Esophagus mucosa (tissue), 1 donor: ENCODE data around the gene CMSS1. TPM values are rescaled to one million over a fixed set of nuclear protein-coding genes. Genes with fewer than 3 reads are reported as not detected.
A peak's percentile ranks its signal among the peaks of the same experiment; 100 is the strongest.
"Not testable (repeated sequence)": the region's sequence is repeated elsewhere in the genome, so short reads cannot be mapped to it uniquely, and the experiment has no call there.

Source experiments
- ATAC-seq: fragments of 200-7000 bp; cut with Tn5 transposase; one replicate; pipeline ENCODE4 v1.9.1; 2020
- total RNA-seq: library from RNA; stranded (reverse); gene quantifications from one replicate; pipeline ENCODE4 v1.2.4, GENCODE V29; 2023
- donor health status: DM: yes; HTN: yes; CAD: no.

The CMSS1 gene
- total RNA-seq, 1 donor from 2014 or later = 24.5 TPM

DNA sequence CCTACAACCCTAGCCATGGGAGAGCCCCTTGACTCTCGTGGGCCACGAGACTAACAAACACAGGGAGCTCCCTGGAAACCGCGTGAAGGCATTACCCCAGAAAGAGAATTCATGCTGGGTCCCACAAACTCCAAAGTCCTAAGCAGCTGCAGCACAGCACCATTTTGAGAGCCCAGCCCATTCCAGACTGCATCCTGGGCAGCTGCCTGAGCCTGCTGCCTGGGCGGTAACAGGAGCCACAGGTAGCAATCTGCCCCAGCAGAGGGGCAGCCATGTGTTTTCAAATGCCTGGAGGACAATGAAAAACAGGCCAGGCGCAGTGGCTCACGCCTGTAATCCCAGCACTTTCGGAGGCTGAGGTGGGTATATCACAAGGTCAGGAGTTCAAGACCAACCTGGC lies 380.2 kb downstream of the CMSS1 start:
- no peak for ATAC-seq

DNA sequence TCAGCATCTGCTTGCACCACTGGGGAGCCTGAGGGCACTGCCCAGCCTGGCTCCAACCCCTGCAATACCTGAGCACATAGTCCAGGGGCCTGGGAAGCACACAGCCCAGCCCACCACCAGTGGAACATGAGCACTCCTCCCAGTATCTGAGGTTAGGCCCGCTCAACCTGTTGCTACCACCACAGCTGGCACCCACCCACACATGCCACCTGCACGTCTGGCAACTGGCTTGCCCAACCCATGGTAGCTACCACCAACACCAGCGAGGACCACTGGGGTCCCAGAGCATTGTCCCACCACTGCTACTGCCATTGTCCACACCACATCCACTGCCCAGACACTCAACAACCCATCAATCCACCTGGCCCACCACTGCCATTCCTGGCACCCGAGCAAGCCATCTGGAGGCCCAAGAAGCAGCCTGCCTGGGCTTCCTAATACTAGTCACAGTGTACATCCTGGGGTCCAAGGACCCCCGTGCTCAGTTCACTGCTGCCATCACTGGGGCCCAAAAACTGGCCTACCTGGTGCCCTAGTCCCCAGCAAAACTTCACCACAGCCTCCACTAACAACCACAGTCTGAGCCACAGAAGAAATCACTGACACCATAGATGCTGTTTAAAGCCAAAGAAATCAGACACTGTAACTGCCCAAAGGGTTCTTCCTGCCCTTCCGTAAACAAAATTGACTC lies 381.1 kb downstream of the CMSS1 start:
- ATAC-seq = no peak

DNA sequence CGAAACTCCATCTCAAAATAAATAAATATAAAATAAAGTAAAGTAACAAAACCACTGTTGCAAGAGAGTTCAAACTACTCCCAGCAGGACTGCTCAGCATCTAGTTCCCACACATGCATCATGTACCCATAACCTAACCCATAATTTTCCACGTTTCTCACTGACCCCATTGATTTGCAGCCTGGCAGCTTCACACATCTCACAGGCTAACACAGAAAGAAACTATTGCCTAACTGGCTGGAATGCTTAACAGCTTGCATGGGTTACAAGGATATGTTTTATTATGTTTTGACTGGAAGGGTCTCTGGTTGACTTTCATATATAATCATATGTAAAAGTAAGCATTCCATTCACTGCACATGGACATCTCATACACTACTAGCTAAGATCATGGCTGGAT lies 387.5 kb downstream of the CMSS1 start:
- no peak for ATAC-seq

GRCh38 chr3:100206687-100207086 lies 389.0 kb downstream of the CMSS1 start:
- no peak for ATAC-seq

DNA sequence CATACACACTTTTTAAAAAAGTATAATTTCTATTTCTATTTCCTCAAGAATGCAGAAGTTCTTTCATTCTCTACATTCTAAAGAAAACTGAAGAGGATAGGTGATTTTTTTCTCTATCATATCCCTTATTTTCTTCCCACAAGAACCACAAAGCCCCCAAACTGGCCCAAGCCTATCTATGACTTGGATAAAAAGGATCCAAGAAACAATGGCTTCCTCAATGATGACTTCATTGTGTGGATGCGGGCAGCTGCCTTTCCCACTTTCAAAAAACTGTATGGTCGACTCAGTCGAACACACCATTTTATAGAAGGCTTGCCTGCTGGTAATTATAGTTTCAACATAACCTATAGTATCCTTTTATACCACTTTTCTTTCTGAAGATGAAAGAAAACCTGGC lies 390.2 kb downstream of the CMSS1 start:
- ATAC-seq = no peak

- ATAC-seq = no peak
These were observed 391.5 kb downstream of the CMSS1 start for GRCh38 chr3:100209169-100209568.

- ATAC-seq = no peak
These were observed 392.5 kb downstream of the CMSS1 start for GRCh38 chr3:100209948-100210771.

DNA sequence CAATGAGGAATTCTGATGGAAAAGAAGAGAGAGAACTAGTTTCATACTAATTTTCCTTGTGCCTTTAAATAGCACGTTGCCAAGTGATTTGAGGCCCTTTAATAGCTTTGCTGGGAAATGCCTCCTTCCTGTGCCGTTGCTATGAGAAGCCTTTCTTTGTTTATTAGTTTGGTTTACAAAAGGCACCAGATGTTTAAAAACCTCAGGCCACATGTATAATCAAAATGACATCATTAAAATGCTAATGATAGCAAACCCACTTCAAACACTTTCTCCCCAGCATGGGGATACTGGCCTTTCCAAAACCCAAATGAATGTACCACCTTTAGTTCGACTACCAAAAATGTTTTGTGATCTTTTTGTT lies 393.1 kb downstream of the CMSS1 start:
- no peak for ATAC-seq

GRCh38 chr3:100213891-100214573 lies 396.4 kb downstream of the CMSS1 start:
- peak; percentile 54 for ATAC-seq

GRCh38 chr3:100214574-100214964 lies 396.9 kb downstream of the CMSS1 start:
- ATAC-seq = no peak

DNA sequence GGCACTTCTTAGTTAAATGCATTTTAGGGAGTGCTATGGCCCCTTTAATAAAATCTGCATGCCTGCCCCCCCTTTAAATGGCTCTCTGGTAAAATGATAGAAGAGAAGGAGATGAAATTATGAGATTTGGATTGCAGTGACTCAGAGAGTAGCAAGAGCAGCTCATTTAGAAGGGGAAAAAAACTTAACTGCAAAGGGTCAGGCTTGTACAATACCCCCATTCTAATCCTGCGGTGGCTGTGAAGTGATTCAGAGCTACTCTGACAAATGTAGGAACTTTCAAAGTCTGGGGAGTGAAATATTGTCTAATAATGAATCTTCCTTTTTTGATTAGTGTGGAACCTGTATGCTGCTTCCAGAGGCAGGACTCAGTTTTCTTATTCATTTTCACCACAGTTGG lies 399.1 kb downstream of the CMSS1 start:
- no peak for ATAC-seq

DNA sequence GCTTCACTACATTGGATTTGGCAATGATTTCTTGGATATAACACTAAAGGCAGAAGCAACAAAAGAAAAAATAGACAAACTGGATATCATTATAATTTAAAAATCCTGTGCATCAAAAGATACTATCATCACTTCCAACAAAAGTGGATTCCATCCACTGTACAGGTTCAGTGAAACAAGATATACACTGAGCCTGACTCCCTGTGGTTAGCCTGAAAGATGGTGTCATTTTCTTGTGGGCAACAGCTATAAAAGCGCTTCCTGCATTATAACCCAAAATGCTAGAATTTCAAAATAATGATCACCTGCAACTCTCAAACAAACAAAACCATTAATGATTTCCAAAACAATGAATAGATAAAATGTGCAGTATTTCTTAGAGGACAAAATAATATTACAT lies 403.5 kb downstream of the CMSS1 start:
- no peak for ATAC-seq

DNA sequence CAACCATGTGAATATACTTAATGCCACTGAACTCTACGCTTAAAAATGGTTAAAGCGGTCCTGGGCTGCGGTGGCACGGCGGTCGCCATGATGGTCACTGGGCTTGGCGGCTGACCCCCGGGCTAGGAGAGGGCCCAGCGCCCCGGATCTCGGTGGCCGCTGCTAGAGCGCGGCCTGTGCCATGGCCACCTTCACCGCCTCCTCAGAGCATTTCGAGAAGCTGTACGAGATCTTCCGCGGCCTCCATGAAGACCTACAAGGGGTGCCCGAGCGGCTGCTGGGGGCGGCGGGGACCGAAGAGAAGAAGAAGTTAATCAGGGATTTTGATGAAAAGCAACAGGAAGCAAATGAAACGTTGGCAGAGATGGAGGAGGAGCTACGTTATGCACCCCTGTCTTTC lies 407.5 kb downstream of the CMSS1 start:
- no peak for ATAC-seq

- no peak for ATAC-seq
These were observed 408.2 kb downstream of the CMSS1 start for GRCh38 chr3:100225883-100226282.

GRCh38 chr3:100226712-100227429 lies 409.2 kb downstream of the CMSS1 start:
- no peak for ATAC-seq

DNA sequence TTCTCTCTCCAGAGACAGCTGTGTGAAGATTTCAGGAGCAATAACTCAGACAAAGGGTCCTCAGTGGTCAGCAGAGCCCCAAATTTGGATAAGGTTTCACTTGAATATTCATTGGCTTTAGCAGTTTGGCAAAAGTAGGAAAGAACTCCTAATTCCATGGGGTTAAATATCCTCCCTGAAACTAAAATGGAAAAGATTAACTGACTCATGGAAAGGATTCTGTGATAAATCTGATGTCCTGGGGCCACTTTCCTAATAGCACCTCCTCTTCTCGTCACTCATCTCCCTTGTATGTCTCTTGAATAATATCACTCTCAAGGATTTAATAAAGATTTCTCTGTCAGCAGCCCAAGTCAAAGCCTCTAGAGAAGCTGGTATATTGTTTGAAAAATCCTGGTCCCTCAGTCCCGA lies 409.9 kb downstream of the CMSS1 start:
- no peak for ATAC-seq

DNA sequence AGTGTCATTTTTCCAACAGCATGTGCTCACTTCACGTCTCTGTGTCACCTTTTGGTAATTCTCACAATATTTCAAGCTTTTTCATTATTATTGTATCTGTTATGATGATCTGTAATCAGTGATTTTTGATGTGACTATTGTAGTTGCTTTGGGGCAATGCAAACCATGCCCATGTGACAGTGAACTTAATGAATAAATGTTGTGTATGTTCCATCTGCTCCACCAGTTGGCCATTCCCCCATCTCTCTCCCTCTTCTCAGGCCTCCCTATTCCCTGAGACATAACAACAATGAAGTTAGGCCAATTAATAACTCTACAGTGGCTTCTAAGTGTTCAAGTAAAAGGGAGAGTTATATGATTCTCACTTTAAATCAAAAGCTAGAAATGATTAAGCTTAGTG lies 410.6 kb downstream of the CMSS1 start:
- no peak for ATAC-seq

DNA sequence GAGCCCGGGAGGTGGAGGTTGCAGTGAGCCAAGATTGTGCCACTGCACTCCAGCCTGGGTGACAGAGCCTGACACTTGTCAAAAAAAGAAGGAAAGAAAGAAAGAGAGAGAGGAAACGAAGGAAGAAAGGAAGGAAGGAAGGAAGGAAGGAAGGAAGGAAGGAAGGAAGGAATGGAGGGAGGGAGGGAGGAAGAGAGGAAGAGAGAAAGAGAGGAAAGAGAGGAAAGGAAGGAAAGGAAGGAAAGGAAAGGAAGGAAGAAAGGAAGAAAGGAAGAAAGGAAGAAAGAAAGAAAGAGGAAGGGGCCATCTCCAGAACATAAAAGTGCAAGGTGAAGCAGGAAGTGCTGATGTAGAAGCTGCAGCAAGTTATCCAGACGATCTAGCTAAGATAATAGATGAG lies 411.5 kb downstream of the CMSS1 start:
- ATAC-seq = not testable (repeated sequence)

- peak; percentile 48 for ATAC-seq
These were observed 413.0 kb downstream of the CMSS1 start for GRCh38 chr3:100230710-100231109.
